ENCODE measurements around the gene ERCC8.
"Not testable (repeated sequence)": the region's sequence is repeated elsewhere in the genome, so short reads cannot be mapped to it uniquely, and the experiment has no call there.

The ERCC8 gene

GRCh38 chr5:60903356-60903755 lies 41.5 kb downstream of the ERCC8 start:
- DNase-seq: no peak

GRCh38 chr5:60896991-60897390 lies 47.9 kb downstream of the ERCC8 start:
- no peak for DNase-seq

DNA sequence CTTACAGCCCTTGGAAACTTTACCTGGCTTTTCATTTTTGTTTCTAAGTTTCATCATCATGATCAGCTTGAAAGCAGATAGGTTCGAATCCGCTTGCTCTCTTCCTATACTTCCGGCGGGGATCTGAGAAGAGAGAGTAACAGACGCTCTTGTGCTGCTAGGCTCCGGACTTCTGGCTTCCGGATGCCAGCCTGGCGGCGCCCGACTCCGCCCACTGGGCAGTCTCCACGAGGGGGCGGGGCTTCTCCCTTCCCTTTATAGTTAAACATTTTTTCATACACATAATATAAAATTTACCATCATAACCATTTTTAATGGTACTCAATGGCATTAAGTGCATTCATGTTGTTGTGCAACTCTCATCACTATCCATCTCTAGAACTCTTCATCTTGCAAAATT lies 51.3 kb downstream of the ERCC8 start:
- no peak for DNase-seq

DNA sequence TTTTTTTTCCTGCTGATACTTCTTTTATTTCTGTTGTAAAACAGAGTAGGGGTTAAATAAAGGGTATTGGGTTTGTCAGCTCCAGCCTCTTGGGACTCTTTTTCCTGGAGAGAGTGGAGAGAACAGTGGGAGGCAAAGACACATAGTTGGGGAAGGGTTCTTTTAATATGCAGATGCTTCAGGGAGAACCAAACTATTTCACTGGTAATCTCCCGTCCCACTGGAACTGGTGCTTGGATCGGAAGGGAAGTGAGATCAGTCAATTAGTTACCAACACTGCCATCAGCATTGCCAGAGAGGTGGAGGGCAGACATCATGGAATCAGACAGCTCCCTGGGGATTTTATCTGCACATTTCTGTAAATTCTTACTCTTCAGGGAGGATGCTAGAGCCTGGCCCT lies 53.2 kb downstream of the ERCC8 start:
- no peak for DNase-seq

DNA sequence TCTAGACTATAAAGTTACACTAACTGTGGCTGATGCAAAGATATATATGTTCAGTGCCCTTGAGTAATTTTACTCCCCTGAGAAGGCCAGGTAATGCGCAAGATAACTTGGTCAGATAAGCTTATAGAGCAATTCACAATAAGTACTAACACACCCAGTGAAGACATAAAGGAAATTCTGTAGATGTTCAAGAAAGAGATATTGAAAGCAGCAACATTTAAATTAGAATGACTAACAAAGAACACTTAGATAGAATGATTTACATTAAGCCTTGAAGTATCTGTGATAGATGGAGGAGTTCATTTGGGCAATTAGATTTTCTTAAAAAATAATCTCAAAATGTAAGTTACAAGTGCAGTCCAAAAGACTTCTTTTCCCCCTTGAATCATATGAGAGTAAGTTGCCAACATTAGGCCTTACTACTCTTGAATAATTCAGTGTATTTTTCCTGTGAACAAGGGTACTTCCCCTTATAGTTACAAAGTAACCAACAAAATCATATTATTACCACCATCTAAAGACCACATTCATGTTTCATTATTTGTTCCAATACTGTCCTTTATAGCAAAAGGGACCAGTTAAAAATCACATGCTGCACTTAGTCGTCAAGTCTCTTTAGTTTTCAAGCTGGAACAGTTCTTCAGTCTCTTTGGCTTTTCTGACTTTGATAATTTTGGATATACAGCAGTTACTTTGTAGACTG lies 56.4 kb downstream of the ERCC8 start:
- DNase-seq: no peak

GRCh38 chr5:60887746-60888145 lies 57.1 kb downstream of the ERCC8 start:
- no peak for DNase-seq

GRCh38 chr5:60887096-60887495 lies 57.8 kb downstream of the ERCC8 start:
- DNase-seq: no peak

- DNase-seq: peak in 1 of 3 experiments; percentile 48
Measured at GRCh38 chr5:60886158-60886557, 58.7 kb downstream of the ERCC8 start.

DNA sequence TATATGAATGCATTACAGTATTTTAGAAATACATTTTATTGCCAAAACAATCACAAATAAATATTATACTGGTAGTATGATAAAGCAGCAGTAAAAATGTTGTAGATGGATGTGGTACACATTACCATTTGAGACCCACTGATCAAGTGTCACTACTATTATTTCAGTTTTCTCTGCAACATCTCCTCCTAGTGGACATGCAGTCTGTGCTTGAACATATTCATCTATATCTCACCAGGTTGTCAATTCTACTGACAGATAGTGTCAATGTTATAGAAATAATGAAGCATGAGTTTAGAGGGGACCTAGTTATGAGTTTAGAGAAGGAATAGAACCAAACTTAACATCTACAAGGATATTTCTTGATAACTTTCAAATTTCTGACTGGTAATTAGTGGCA lies 61.6 kb downstream of the ERCC8 start:
- DNase-seq: peak in 1 of 3 experiments; percentile 31

DNA sequence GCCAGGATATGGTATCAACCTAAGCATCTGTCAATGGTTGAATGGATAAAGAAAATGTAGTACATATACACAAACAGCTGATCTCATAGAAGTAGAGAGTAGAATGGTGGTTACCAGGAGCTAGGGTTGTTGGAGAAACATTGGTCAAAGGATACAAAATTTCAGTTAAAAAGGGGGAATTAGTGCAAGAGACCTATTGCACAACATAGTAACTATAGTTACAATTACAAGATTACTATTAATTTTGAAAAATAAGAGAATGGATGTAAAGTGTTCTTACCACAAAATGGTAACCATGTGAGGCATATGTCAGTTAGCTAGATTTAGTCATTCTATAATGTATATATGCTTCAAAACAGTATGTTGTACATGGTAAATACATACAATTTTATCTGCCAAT lies 72.0 kb downstream of the ERCC8 start:
- DNase-seq: no peak

GRCh38 chr5:60870857-60871256 lies 74.0 kb downstream of the ERCC8 start:
- DNase-seq: no peak

DNA sequence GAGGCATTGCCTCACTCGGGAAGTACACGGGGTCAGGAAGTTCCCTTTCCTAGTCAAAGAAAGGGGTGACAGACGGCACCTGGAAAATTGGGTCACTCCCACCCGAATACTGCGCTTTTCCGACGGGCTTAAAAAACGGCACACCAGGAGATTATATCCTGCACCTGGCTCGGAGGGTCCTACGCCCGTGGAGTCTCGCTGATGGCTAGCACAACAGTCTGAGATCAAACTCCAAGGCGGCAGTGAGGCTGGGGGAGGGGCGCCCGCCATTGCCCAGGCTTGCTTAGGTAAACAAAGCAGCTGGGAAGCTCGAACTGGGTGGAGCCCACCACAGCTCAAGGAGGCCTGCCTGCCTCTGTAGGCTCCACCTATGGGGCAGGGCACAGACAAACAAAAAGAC lies 84.3 kb downstream of the ERCC8 start:
- DNase-seq: not testable (repeated sequence)

GRCh38 chr5:60856066-60856465 lies 88.8 kb downstream of the ERCC8 start:
- no peak for DNase-seq

GRCh38 chr5:60852940-60853339 lies 91.9 kb downstream of the ERCC8 start:
- no peak for DNase-seq

DNA sequence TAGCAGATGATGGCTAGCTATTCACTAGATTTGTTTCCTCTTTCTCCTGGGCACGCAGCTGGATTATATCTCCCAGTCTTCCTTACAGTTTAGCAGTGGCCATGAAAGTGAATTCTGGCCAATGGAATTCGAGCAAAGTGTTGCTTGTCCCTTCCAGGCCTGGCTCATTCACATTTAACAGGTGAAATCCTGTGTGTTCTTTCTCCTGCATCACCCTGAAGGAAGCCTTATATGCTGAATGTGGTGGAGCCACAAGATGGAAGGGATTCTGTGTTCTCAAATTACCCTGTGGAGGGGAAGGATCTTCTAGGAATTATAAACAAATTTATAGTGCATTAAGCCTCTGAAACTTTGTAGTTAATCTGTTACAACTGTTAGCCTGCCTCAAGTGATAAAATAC lies 92.6 kb downstream of the ERCC8 start:
- DNase-seq: no peak

DNA sequence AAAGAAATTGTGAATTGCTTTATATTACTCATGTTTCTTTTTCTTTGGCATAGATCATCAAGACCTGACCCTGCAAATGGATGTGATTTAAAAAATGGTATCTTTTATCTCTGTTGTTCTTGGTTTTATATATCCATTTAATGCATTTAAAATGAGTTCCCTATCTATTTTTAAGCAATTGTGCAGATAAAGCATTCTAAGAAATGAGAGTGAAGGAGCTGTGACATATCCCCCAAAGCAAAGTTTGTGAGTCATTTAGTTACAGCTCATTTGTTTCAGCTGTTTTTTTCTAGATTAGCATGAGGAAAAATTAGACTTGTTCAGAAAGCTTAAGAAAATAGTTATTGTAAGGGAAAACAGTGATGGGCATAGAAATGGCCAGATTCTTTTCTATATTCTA lies 93.2 kb downstream of the ERCC8 start:
- no peak for DNase-seq

DNA sequence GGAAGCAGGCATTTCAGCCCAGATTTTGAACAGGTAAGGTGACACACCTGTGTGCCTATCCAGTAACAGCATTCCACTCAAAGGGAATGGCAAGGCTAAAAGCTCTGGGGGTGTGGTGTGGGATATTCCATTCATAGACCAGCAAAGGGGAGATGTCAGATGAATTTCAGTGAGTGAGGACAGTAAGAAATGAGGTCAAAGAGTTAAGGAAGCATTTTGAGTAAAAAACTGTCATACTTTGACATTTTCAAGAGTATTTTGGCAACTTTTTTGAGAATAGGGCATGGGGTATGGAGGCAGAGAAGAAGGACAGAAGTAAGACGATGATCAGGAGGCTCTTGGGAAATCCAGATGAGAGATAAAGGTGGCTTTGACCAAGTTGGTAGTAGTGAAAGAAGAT lies 98.6 kb downstream of the ERCC8 start:
- DNase-seq: no peak

GRCh38 chr5:60843936-60844905 lies 100.6 kb downstream of the ERCC8 start, which contains the start of gene ELOVL7:
Gene ELOVL7 (minus strand): TSS chr5:60844269. CDS start chr5:60787397, 56,872 bp downstream.
- peak; percentile 84 to 92 (median 85) for DNase-seq

DNA sequence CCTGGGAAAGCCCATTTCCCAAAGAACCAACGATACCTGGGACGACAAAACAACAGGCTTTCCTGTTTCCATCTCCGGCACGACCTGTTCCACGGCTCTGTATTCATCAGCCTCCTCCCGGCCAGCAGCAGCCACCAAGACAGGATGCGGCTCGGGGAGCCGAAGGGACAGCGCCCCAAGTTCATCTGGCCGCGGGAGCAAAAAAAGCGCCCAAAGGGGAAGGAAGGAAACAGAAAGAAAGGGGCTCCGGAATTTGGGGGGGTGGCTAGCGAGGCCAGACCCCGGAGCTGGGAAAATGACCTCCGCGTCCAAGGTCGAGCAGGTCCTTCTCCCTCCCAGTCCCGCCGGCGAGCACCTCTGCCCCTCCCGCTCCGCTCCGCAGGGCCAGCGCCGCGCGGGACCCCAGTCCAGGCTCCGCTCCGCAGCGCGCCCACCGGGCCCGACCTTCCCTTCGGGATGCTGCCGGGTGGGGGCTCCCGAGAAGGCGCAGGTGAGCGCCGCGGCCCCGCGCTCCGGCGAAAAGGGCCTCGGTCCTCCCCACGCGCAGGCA lies 101.4 kb downstream of the ERCC8 start:
- DNase-seq: peak; percentile 43 to 58 (median 46)

- peak in 2 of 3 experiments; percentile 46 to 54 for DNase-seq
Measured at GRCh38 chr5:60842871-60843385, 101.9 kb downstream of the ERCC8 start.

GRCh38 chr5:60841361-60841760 lies 103.5 kb downstream of the ERCC8 start:
- no peak for DNase-seq

DNA sequence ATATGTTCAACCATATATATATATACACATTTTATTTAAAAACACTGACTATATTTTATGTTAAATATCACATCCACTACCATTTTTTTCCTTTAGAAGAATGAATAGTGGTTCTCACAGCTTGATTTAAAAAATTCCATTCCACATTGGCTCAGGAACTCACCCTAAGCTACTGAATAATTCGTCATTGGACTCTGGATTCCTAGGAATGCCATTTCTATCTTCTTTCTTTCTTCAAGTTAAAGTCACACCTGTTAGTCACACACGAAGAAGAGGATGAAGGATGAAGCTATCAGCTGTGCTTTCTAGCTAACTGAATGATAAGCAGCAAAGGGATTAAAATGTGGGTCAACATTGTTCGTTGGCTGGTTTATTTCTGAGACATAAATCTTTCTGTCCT lies 108.7 kb downstream of the ERCC8 start:
- DNase-seq: no peak

DNA sequence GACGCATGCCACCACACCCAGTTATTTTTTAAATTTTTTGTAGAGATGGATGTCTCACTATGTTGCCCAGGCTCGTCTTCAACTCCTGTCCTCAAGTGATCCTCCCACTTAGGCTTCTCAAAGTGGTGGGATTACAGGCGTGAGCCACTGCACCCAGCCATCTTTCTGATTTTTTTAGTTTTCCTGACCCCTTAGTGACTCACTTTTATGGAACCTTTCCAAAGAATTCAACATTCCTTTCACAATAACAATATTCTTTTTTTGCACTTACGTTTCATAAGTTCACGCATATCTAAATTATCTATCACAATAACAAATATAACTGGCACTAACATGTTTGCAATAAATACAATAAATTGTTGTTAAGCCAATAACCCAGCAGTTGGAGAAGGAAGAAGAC lies 109.3 kb downstream of the ERCC8 start:
- no peak for DNase-seq

Measured in NCI-H1417 (cell line).